H9 (cell line): ENCODE data around the gene DHH. TPM values are rescaled to one million over a fixed set of nuclear protein-coding genes. Genes with fewer than 3 reads are reported as not detected.

ENCODE experiments used
- DNase-seq: peaks from one replicate; pipeline ENCODE4 v3.0.0-alpha.2; 2017
- H2AFZ ChIP-seq: one replicate; pipeline ENCODE4 v1.6.1; 2013; ENCODE audit warnings: mild to moderate bottlenecking, low read length, control low read depth, moderate library complexity
- H2AK5ac ChIP-seq: 2 replicates; pipeline ENCODE4 v1.6.1; 2013; ENCODE audit warnings: low read length, control low read depth, mixed read lengths; ENCODE audit not compliant: insufficient read length
- H2BK120ac ChIP-seq: one replicate; pipeline ENCODE4 v1.6.1; 2013; ENCODE audit warnings: low read depth, mild to moderate bottlenecking, low read length, control low read depth, inconsistent platforms; ENCODE audit not compliant: poor library complexity, severe bottlenecking
- H2BK12ac ChIP-seq: 2 replicates; pipeline ENCODE4 v1.6.1; 2013; ENCODE audit warnings: low read length, control low read depth, mixed read lengths, low read depth; ENCODE audit not compliant: insufficient read length
- H2BK15ac ChIP-seq: 2 replicates; pipeline ENCODE4 v1.6.1; 2013; ENCODE audit warnings: low read depth, low read length, control low read depth
- H2BK20ac ChIP-seq: one replicate; pipeline ENCODE4 v1.6.1; 2013; ENCODE audit warnings: low read depth, mild to moderate bottlenecking, low read length, control low read depth, inconsistent platforms; ENCODE audit not compliant: poor library complexity, severe bottlenecking
- H2BK5ac ChIP-seq: 2 replicates; pipeline ENCODE4 v1.6.1; 2013; ENCODE audit warnings: low read length, control low read depth, mixed read lengths; ENCODE audit not compliant: insufficient read length
- H3K14ac ChIP-seq: 2 replicates; pipeline ENCODE4 v1.6.1; 2013; ENCODE audit warnings: low read length, control low read depth; ENCODE audit not compliant: insufficient read depth
- H3K18ac ChIP-seq: 2 replicates; pipeline ENCODE4 v1.6.1; 2013; ENCODE audit warnings: low read depth, mild to moderate bottlenecking, mixed read lengths, low read length, control low read depth; ENCODE audit not compliant: insufficient read length
- H3K23ac ChIP-seq: 2 replicates; pipeline ENCODE4 v1.6.1; 2013; ENCODE audit warnings: low read length, control low read depth, mixed read lengths, low read depth; ENCODE audit not compliant: insufficient read length
- H3K23me2 ChIP-seq: 2 replicates; pipeline ENCODE4 v1.6.1; 2013; ENCODE audit warnings: low read depth, mild to moderate bottlenecking, mixed read lengths, low read length, control low read depth; ENCODE audit not compliant: insufficient read length, poor library complexity, severe bottlenecking
- H3K27ac ChIP-seq: 2 replicates; pipeline ENCODE4 v1.5.1; 2013; ENCODE audit warnings: low read length, control low read depth, mixed read lengths, low read depth; ENCODE audit not compliant: insufficient read length
- H3K27me3 ChIP-seq: 2 replicates; pipeline ENCODE4 v1.6.1; 2013; ENCODE audit warnings: low read length, control low read depth, inconsistent platforms; ENCODE audit not compliant: insufficient read depth
- H3K4ac ChIP-seq: 2 replicates; pipeline ENCODE4 v1.6.1; 2013; ENCODE audit warnings: low read depth, mild to moderate bottlenecking, control low read depth, inconsistent platforms, low read length, moderate library complexity
- H3K4me1 ChIP-seq: 2 replicates; pipeline ENCODE4 v1.6.1; 2013; ENCODE audit warnings: low read length, control low read depth, inconsistent platforms; ENCODE audit not compliant: insufficient read depth
- H3K4me2 ChIP-seq: 2 replicates; pipeline ENCODE4 v1.6.1; 2013; ENCODE audit warnings: low read length, control low read depth, mixed read lengths; ENCODE audit not compliant: insufficient read length, insufficient read depth
- H3K56ac ChIP-seq: 2 replicates; pipeline ENCODE4 v1.6.1; 2013; ENCODE audit warnings: low read depth, mild to moderate bottlenecking, mixed read lengths, low read length, control low read depth; ENCODE audit not compliant: insufficient read length
- H3K79me1 ChIP-seq: 2 replicates; pipeline ENCODE4 v1.6.1; 2013; ENCODE audit warnings: low read depth, mild to moderate bottlenecking, moderate library complexity, low read length, control low read depth, inconsistent platforms; ENCODE audit not compliant: insufficient read depth, poor library complexity, severe bottlenecking
- H3K79me2 ChIP-seq: 2 replicates; pipeline ENCODE4 v1.6.1; 2013; ENCODE audit warnings: low read length, control low read depth, inconsistent platforms; ENCODE audit not compliant: insufficient read depth
- H3K9ac ChIP-seq: 2 replicates; pipeline ENCODE4 v1.6.1; 2013; ENCODE audit warnings: low read length, control low read depth, mixed read lengths; ENCODE audit not compliant: insufficient read length; ENCODE audit errors: extremely low read depth
- H3K9me3 ChIP-seq: one replicate; pipeline ENCODE4 v1.6.1; 2013; ENCODE audit warnings: low read depth, low read length, inconsistent platforms; ENCODE audit not compliant: control insufficient read depth
- H3T11ph ChIP-seq: one replicate; pipeline ENCODE4 v1.6.1; 2013; ENCODE audit warnings: mild to moderate bottlenecking, low read length, control low read depth, inconsistent platforms
- H4K20me1 ChIP-seq: one replicate; pipeline ENCODE4 v1.6.1; 2013; ENCODE audit not compliant: control insufficient read depth, insufficient read length, insufficient read depth
- H4K5ac ChIP-seq: 2 replicates; pipeline ENCODE4 v1.6.1; 2013; ENCODE audit warnings: low read depth, mild to moderate bottlenecking, mixed read lengths, low read length, control low read depth; ENCODE audit not compliant: insufficient read length
- H4K8ac ChIP-seq: replicated peaks from 2 replicates; pipeline ENCODE4 v1.6.1; 2013; ENCODE audit warnings: low read length, control low read depth, mixed read lengths, low read depth; ENCODE audit not compliant: insufficient read length
- H4K91ac ChIP-seq: 2 replicates; pipeline ENCODE4 v1.6.1; 2013; ENCODE audit warnings: low read depth, mild to moderate bottlenecking, moderate library complexity, mixed read lengths, low read length, control low read depth; ENCODE audit not compliant: insufficient read length
- H3K27ac Mint-ChIP-seq, 3 experiments: 2 replicates in 2 of 3; 3 replicates in 1 of 3; pipeline ENCODE4 v1.8.0; 2020 to 2021; ENCODE audit warnings: mixed read lengths in 3 of 3, mild to moderate bottlenecking in 1 of 3, moderate library complexity in 1 of 3
- H3K27me3 Mint-ChIP-seq: 2 replicates; pipeline ENCODE4 v1.8.0; 2021; ENCODE audit warnings: low read depth, mild to moderate bottlenecking, moderate library complexity, mixed read lengths
- H3K36me3 Mint-ChIP-seq, 3 experiments: 2 replicates in 2 of 3; 3 replicates in 1 of 3; pipeline ENCODE4 v1.8.0; 2020 to 2021; ENCODE audit warnings: low read depth in 3 of 3, mixed read lengths in 3 of 3; ENCODE audit not compliant: insufficient read depth in 1 of 3
- H3K4me1 Mint-ChIP-seq, 2 experiments: 2 replicates each; pipeline ENCODE4 v1.8.0; 2020; ENCODE audit warnings: mixed read lengths in 2 of 2
- H3K4me3 Mint-ChIP-seq, 2 experiments: 2 replicates in 1 of 2; 3 replicates in 1 of 2; pipeline ENCODE4 v1.8.0; 2020 to 2021; ENCODE audit warnings: mild to moderate bottlenecking in 2 of 2, mixed read lengths in 2 of 2, moderate library complexity in 1 of 2
- H3K9me3 Mint-ChIP-seq, 2 experiments: 2 replicates in 1 of 2; 3 replicates in 1 of 2; pipeline ENCODE4 v1.8.0; 2020; ENCODE audit warnings: mild to moderate bottlenecking in 2 of 2, mixed read lengths in 2 of 2, moderate library complexity in 1 of 2
- CTCF ChIP-seq: fragments of 200-600 bp; sonication (generic); conservative IDR thresholded peaks from 3 replicates; pipeline ENCODE4 v1.8.0; 2021; ENCODE audit warnings: antibody characterized with exemption, mild to moderate bottlenecking
- WGBS: extraction: QIAGEN DNeasy Blood & Tissue Kit; methylation state at CpG from one replicate; pipeline ENCODE4 v1.1.7; 2013; ENCODE audit warnings: missing lambda C conversion rate, low lambda C conversion rate, mixed read lengths; ENCODE audit not compliant: insufficient read length; ENCODE audit errors: extremely low coverage; 5-methylcytosine and 5-hydroxymethylcytosine counted together
- long read RNA-seq: library from polyadenylated mRNA; unstranded; transcript quantifications from one replicate; pipeline ENCODE4 v2.0.0, GENCODE V29; 2020
- total RNA-seq: library from RNA; stranded (reverse); gene quantifications from 2 replicates; pipeline ENCODE4 v1.2.1, GENCODE V29; 2021

Gene DHH
- 0.13 and 0.20 TPM in 2 replicates for total RNA-seq
- long read RNA-seq, partial matches to known transcripts = 0 of 1 reads
- long read RNA-seq, other reads (novel, unspliced or antisense) = 1 of 1 reads

DNA sequence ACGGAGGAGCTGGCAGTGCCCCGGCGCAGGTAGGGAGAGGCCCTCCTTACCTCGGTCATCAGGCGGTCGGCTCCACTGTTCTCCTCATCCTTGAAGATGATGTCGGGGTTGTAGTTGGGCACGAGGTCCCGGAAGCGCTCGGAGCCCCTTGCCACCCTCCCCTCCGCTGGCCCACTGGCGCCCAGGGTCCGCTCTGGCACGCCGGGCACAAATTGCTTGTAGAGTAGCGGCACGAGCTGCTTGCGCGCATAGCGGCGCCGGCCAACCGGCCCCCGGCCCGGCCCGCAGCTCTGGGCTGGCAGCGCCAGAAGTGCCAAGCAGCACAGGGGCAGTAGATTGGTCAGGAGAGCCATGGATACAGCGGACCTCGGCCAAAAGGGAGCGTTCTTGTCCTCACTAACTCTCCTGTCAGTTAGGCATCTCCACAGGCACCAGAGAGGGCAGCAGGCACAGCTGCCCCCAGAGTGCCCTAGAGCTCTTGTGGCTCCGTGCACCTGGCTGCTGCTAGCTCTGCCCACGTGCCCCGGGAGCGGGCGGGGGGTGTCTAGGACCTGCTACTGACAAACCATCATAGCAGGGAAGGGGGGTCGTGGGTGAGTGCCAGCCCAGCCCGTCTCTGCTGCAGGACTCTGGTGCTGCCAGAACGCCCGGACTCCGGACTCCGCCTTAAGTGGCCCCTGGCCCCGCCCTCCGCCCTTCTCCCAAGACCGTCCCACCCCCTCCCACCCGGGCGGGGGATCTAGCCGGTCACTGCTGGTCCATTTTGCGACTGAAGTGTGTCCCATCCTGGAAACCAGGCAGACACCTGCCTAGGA is at the start of gene DHH:
DHH (minus strand) TSS at position 642 of the 815 bp plus-strand sequence; CDS start at position 353, 289 bp downstream.
- no peak within 1 kb of the TSS for H2BK20ac ChIP-seq
- no peak within 1 kb of the TSS for H4K8ac ChIP-seq
- no peak within 1 kb of the TSS for H3K23ac ChIP-seq
- no peak within 1 kb of the TSS for H3K9ac ChIP-seq
- no peak within 1 kb of the TSS for H3K4ac ChIP-seq
- H3T11ph ChIP-seq = no peak within 1 kb of the TSS
- Mint-ChIP-seq H3K27ac (no peak within 1 kb of the TSS), H3K4me3 (peak within 1 kb of the TSS; percentile 34 to 74), H3K9me3 (no peaks in the 10 kb centered on the region; a peak in 1 of 5 replicates), H3K27me3 (peaks cover 66% of the 10 kb centered on the region), H3K36me3 (peaks cover 2 to 23% (median 12%) of the 10 kb centered on the region in 3 experiments; a peak in 5 of 7 replicates), H3K4me1 (peaks cover 29 to 51% of the 10 kb centered on the region in 2 experiments)
- no peak within 1 kb of the TSS for H3K56ac ChIP-seq
- H3K23me2 ChIP-seq = peaks cover 12% of the 10 kb centered on the region
- H2BK12ac ChIP-seq = no peak within 1 kb of the TSS
- peak within 1 kb of the TSS; percentile 79 for H3K4me2 ChIP-seq
- no peak within 1 kb of the TSS for H3K27ac ChIP-seq
- no peak within 1 kb of the TSS for H2AFZ ChIP-seq
- no peak within 1 kb of the TSS for H4K91ac ChIP-seq
- H4K20me1 ChIP-seq = peaks cover 4% of the 10 kb centered on the region
- H3K9me3 ChIP-seq = no peaks in the 10 kb centered on the region
- H2BK15ac ChIP-seq = no peak within 1 kb of the TSS
- H2BK120ac ChIP-seq = no peak within 1 kb of the TSS
- H2BK5ac ChIP-seq = no peak within 1 kb of the TSS
- peaks cover 53% of the 10 kb centered on the region for H3K27me3 ChIP-seq
- H3K18ac ChIP-seq = no peak within 1 kb of the TSS
- H3K79me1 ChIP-seq = no peaks in the 10 kb centered on the region
- H2AK5ac ChIP-seq = no peak within 1 kb of the TSS
- no peak for TF ChIP-seq CTCF
- no peak within 1 kb of the TSS for H4K5ac ChIP-seq
- no peaks in the 10 kb centered on the region for H3K79me2 ChIP-seq
- no peak within 1 kb of the TSS; the same call in 1 of the 2 replicates for H3K14ac ChIP-seq
- WGBS = no CpG with 5 or more reads among the region's 49 CpGs
- DNase-seq = peak; percentile 80
- H3K4me1 ChIP-seq = no peaks in the 10 kb centered on the region
